KMS-11 (cell line): Measurements from ENCODE around the gene IL18R1.
"Not testable (repeated sequence)": the region's sequence is repeated elsewhere in the genome, so short reads cannot be mapped to it uniquely, and the experiment has no call there.

ENCODE experiments used
- H2AFZ ChIP-seq: fragments of 200-600 bp; sonication (generic); 2 replicates; pipeline ENCODE4 v1.6.1; 2016; ENCODE audit warnings: antibody characterized with exemption, mixed run types, low read depth
- H3K27ac ChIP-seq: fragments of 200-600 bp; sonication (generic); 2 replicates; pipeline ENCODE4 v1.6.1; 2016; ENCODE audit warnings: mild to moderate bottlenecking, mixed run types
- H3K27me3 ChIP-seq: fragments of 200-600 bp; sonication (generic); 2 replicates; pipeline ENCODE4 v1.6.1; 2017; ENCODE audit warnings: mild to moderate bottlenecking, low read depth, mixed run types, moderate library complexity; ENCODE audit not compliant: insufficient read depth
- H3K36me3 ChIP-seq: fragments of 200-600 bp; sonication (generic); 2 replicates; pipeline ENCODE4 v1.6.1; 2017; ENCODE audit warnings: mild to moderate bottlenecking, mixed run types; ENCODE audit not compliant: insufficient read depth
- H3K4me1 ChIP-seq: fragments of 200-600 bp; sonication (generic); 2 replicates; pipeline ENCODE4 v1.6.1; 2016; ENCODE audit warnings: mild to moderate bottlenecking, low read depth, mixed run types; ENCODE audit not compliant: poor library complexity, severe bottlenecking
- H3K4me2 ChIP-seq: fragments of 200-600 bp; sonication (generic); 2 replicates; pipeline ENCODE4 v1.7.0; 2016; ENCODE audit warnings: mild to moderate bottlenecking, mixed run types
- H3K4me3 ChIP-seq: fragments of 200-600 bp; sonication (generic); IDR thresholded peaks from 2 replicates; pipeline ENCODE4 v1.6.1; 2017; ENCODE audit warnings: low read depth, low read length, mixed read lengths; ENCODE audit not compliant: insufficient read depth
- H3K79me2 ChIP-seq: fragments of 200-600 bp; sonication (generic); 2 replicates; pipeline ENCODE4 v1.6.1; 2016; ENCODE audit warnings: low read depth, mixed run types; ENCODE audit not compliant: insufficient read depth
- H3K9ac ChIP-seq: fragments of 200-600 bp; sonication (generic); 2 replicates; pipeline ENCODE4 v1.6.1; 2016; ENCODE audit warnings: mild to moderate bottlenecking, mixed run types
- H4K20me1 ChIP-seq: fragments of 200-600 bp; sonication (generic); 2 replicates; pipeline ENCODE4 v1.6.1; 2016; ENCODE audit warnings: mild to moderate bottlenecking, mixed run types; ENCODE audit not compliant: insufficient read depth
- CTCF ChIP-seq: fragments of 200-600 bp; sonication (generic); conservative IDR thresholded peaks from 2 replicates; pipeline ENCODE4 v1.6.1; 2017; ENCODE audit warnings: low read depth, mild to moderate bottlenecking, antibody characterized with exemption, low read length, moderate library complexity, mixed read lengths

The IL18R1 gene

GRCh38 chr2:102318437-102318836 is 37.2 kb upstream of the IL18R1 start:
- Histone ChIP-seq H3K27ac (no peak overlapping the region), H3K4me2 (no peak overlapping the region), H3K4me1 (no peaks in the 10 kb centered on the region), H3K27me3 (no peaks in the 10 kb centered on the region), H3K36me3 (no peaks in the 10 kb centered on the region), H4K20me1 (no peaks in the 10 kb centered on the region), H2AFZ (no peak overlapping the region), H3K4me3 (no peak overlapping the region), H3K9ac (no peak overlapping the region), H3K79me2 (no peaks in the 10 kb centered on the region)
- no peak for TF ChIP-seq CTCF

GRCh38 chr2:102321941-102322719 is 33.5 kb upstream of the IL18R1 start:
- Histone ChIP-seq H3K4me1 (no peaks in the 10 kb centered on the region), H3K27me3 (no peaks in the 10 kb centered on the region), H3K27ac (no peak overlapping the region), H3K79me2 (no peaks in the 10 kb centered on the region), H2AFZ (no peak overlapping the region), H3K4me2 (no peak overlapping the region), H4K20me1 (no peaks in the 10 kb centered on the region), H3K36me3 (no peaks in the 10 kb centered on the region), H3K4me3 (no peak overlapping the region), H3K9ac (no peak overlapping the region)
- no peak for TF ChIP-seq CTCF

- not testable (repeated sequence) for H3K4me1 ChIP-seq, H3K9ac ChIP-seq, H3K27ac ChIP-seq, H4K20me1 ChIP-seq, H3K4me2 ChIP-seq, H2AFZ ChIP-seq, H3K36me3 ChIP-seq, H3K4me3 ChIP-seq, H3K27me3 ChIP-seq, H3K79me2 ChIP-seq
These were observed 30.7 kb upstream of the IL18R1 start for GRCh38 chr2:102324914-102325313.

GRCh38 chr2:102331311-102331980 is 24.1 kb upstream of the IL18R1 start:
- no peaks in the 10 kb centered on the region for H3K36me3 ChIP-seq
- no peaks in the 10 kb centered on the region for H3K27me3 ChIP-seq
- no peak overlapping the region for H3K9ac ChIP-seq
- no peaks in the 10 kb centered on the region for H3K4me1 ChIP-seq
- H4K20me1 ChIP-seq = no peaks in the 10 kb centered on the region
- no peak overlapping the region for H2AFZ ChIP-seq
- no peaks in the 10 kb centered on the region for H3K79me2 ChIP-seq
- TF ChIP-seq CTCF = no peak
- no peak overlapping the region for H3K4me3 ChIP-seq
- H3K4me2 ChIP-seq = no peak overlapping the region
- no peak overlapping the region for H3K27ac ChIP-seq

- Histone ChIP-seq H3K36me3 (no peaks in the 10 kb centered on the region), H2AFZ (no peak overlapping the region), H4K20me1 (no peaks in the 10 kb centered on the region), H3K9ac (no peak overlapping the region), H3K27me3 (no peaks in the 10 kb centered on the region), H3K4me1 (peaks cover 5% of the 10 kb centered on the region), H3K79me2 (no peaks in the 10 kb centered on the region), H3K4me2 (no peak overlapping the region), H3K27ac (no peak overlapping the region), H3K4me3 (no peak overlapping the region)
- TF ChIP-seq CTCF = no peak
These were observed 21.1 kb upstream of the IL18R1 start for GRCh38 chr2:102334486-102334885.
